ENCODE results near the gene SERPINA10. TPM values are rescaled to one million over a fixed set of nuclear protein-coding genes. Genes with fewer than 3 reads are reported as not detected.

SERPINA10 gene
- polyA plus RNA-seq, 3 donors: not detected

GRCh38 chr14:94341656-94342333 is 48.7 kb upstream of the SERPINA10 start:
- H3K4me1 ChIP-seq (ENCODE audit: control insufficient read depth in 1 of 2, insufficient read depth in 2 of 2, low read length in 2 of 2): peaks cover 18 to 28% of the 10 kb centered on the region in 2 donors
- Mint-ChIP-seq H3K9me3 (peaks cover 0 to 3% (median 3%) of the 10 kb centered on the region in 7 donors), H3K4me1 (peaks cover 28% of the 10 kb centered on the region), H3K4me3 (peak overlapping the region; percentile 5 to 35), H3K27me3 (ENCODE audit: low read depth in 3 of 3) (peaks cover 7 to 23% (median 7%) of the 10 kb centered on the region in 3 donors), H3K27ac (peak overlapping the region in 6 of 7 donors; percentile 49 to 91 (median 82)), H3K36me3 (no peaks in the 10 kb centered on the region)
- TF ChIP-seq CTCF (IDR thresholded peaks at IDR 0.05): no peak
- H3K9me3 ChIP-seq (replicated peaks in 1 of 2; ENCODE audit: control insufficient read depth in 1 of 2, insufficient read depth in 1 of 2, low read length in 2 of 2): no peaks in the 10 kb centered on the region
- peak overlapping the region; percentile 15 for H2AFZ ChIP-seq (ENCODE audit: insufficient read depth, low read depth, low read length, poor library complexity, severe bottlenecking)
- H3K27ac ChIP-seq (ENCODE audit: low read depth in 1 of 2, low read length in 2 of 2): peak overlapping the region in 1 of 2 donors; percentile 57
- WGBS (ENCODE audit: insufficient coverage): 38% methylated on average over 5 of the region's 5 CpGs
- DNase-seq: peak; percentile 27 to 67 (median 29)
- no peaks in the 10 kb centered on the region for H4K20me1 ChIP-seq (ENCODE audit: insufficient read depth, low read length)
- no peaks in the 10 kb centered on the region for H3K36me3 ChIP-seq (replicated peaks in 1 of 2; ENCODE audit: control insufficient read depth in 1 of 2, insufficient read depth in 2 of 2, low read length in 2 of 2)
- H3K4me3 ChIP-seq (replicated peaks in 1 of 3; ENCODE audit: low read depth in 2 of 3, low read length in 3 of 3): peak overlapping the region in 1 of 3 experiments; percentile 3
- peak overlapping the region; percentile 7 for H3K4me2 ChIP-seq (replicated peaks; ENCODE audit: extremely low read depth, low read length, poor library complexity, severe bottlenecking)
- no peaks in the 10 kb centered on the region for H3K79me2 ChIP-seq (ENCODE audit: insufficient read depth, low read length)
- intact Hi-C loops (cut with micrococcal nuclease): no loop called here
- no peak overlapping the region for H3K9ac ChIP-seq (ENCODE audit: insufficient read depth, low read length, poor library complexity, severe bottlenecking)
- no peaks in the 10 kb centered on the region for H3K27me3 ChIP-seq (ENCODE audit: control insufficient read depth in 2 of 2, insufficient read depth in 2 of 2, low read length in 2 of 2)

- Histone ChIP-seq H3K27ac (ENCODE audit: low read depth in 1 of 2, low read length in 2 of 2) (no peak overlapping the region), H3K4me1 (ENCODE audit: control insufficient read depth in 1 of 2, insufficient read depth in 2 of 2, low read length in 2 of 2) (peaks cover 18 to 28% of the 10 kb centered on the region in 2 donors), H3K9me3 (replicated peaks in 1 of 2; ENCODE audit: control insufficient read depth in 1 of 2, insufficient read depth in 1 of 2, low read length in 2 of 2) (no peaks in the 10 kb centered on the region), H3K36me3 (replicated peaks in 1 of 2; ENCODE audit: control insufficient read depth in 1 of 2, insufficient read depth in 2 of 2, low read length in 2 of 2) (no peaks in the 10 kb centered on the region), H3K79me2 (ENCODE audit: insufficient read depth, low read length) (no peaks in the 10 kb centered on the region), H3K9ac (ENCODE audit: insufficient read depth, low read length, poor library complexity, severe bottlenecking) (no peak overlapping the region), H4K20me1 (ENCODE audit: insufficient read depth, low read length) (no peaks in the 10 kb centered on the region), H3K27me3 (ENCODE audit: control insufficient read depth in 2 of 2, insufficient read depth in 2 of 2, low read length in 2 of 2) (peaks cover 0 to 3% of the 10 kb centered on the region in 2 donors), H3K4me2 (replicated peaks; ENCODE audit: extremely low read depth, low read length, poor library complexity, severe bottlenecking) (no peak overlapping the region), H3K4me3 (replicated peaks in 1 of 3; ENCODE audit: low read depth in 2 of 3, low read length in 3 of 3) (no peak overlapping the region), H2AFZ (ENCODE audit: insufficient read depth, low read depth, low read length, poor library complexity, severe bottlenecking) (no peak overlapping the region)
- intact Hi-C loops (cut with micrococcal nuclease): no loop called here
- Mint-ChIP-seq H3K27me3 (ENCODE audit: low read depth in 3 of 3) (peaks cover 4 to 23% (median 7%) of the 10 kb centered on the region in 3 donors), H3K4me3 (no peak overlapping the region), H3K9me3 (peaks cover 0 to 3% (median 3%) of the 10 kb centered on the region in 7 donors), H3K27ac (no peak overlapping the region), H3K36me3 (no peaks in the 10 kb centered on the region), H3K4me1 (peaks cover 28% of the 10 kb centered on the region)
- TF ChIP-seq CTCF (IDR thresholded peaks at IDR 0.05): no peak
- DNase-seq: no peak
These were observed 47.5 kb upstream of the SERPINA10 start for GRCh38 chr14:94340533-94340932.
